ENCODE data around the gene SSR1. TPM values are rescaled to one million over a fixed set of nuclear protein-coding genes. Genes with fewer than 3 reads are reported as not detected.
A peak's percentile ranks its signal among the peaks of the same experiment; 100 is the strongest.

Gene SSR1
- polyA plus RNA-seq, 4 donors: 112 to 137 (median 129) TPM

GRCh38 chr6:7241709-7242645 lies 71.0 kb downstream of the SSR1 start:
- DNase-seq (ENCODE audit: low read depth in 4 of 4, low spot score in 2 of 4): no peak

GRCh38 chr6:7241160-7241559 lies 71.8 kb downstream of the SSR1 start:
- no peak for DNase-seq (ENCODE audit: low read depth in 4 of 4, low spot score in 2 of 4)

- no peak for DNase-seq (ENCODE audit: low read depth in 4 of 4, low spot score in 2 of 4)
Observed at GRCh38 chr6:7240351-7240750, 72.6 kb downstream of the SSR1 start.

- DNase-seq (ENCODE audit: low read depth in 4 of 4, low spot score in 2 of 4): no peak
Observed at GRCh38 chr6:7239590-7239948, 73.4 kb downstream of the SSR1 start.

- DNase-seq (ENCODE audit: low read depth in 4 of 4, low spot score in 2 of 4): peak in 1 of 4 donors; percentile 73
Observed at GRCh38 chr6:7238900-7239589, 74.0 kb downstream of the SSR1 start.

GRCh38 chr6:7238526-7238899 lies 74.5 kb downstream of the SSR1 start:
- no peak for DNase-seq (ENCODE audit: low read depth in 4 of 4, low spot score in 2 of 4)

- DNase-seq (ENCODE audit: low read depth in 4 of 4, low spot score in 2 of 4): no peak
Observed at GRCh38 chr6:7237653-7238188, 75.3 kb downstream of the SSR1 start.

GRCh38 chr6:7236306-7237209 lies 76.4 kb downstream of the SSR1 start:
- DNase-seq (ENCODE audit: low read depth in 4 of 4, low spot score in 2 of 4): no peak

- DNase-seq (ENCODE audit: low read depth in 4 of 4, low spot score in 2 of 4): no peak
Observed at GRCh38 chr6:7235712-7236305, 77.2 kb downstream of the SSR1 start.

GRCh38 chr6:7234547-7234946 lies 78.5 kb downstream of the SSR1 start:
- DNase-seq (ENCODE audit: low read depth in 4 of 4, low spot score in 2 of 4): no peak

- no peak for DNase-seq (ENCODE audit: low read depth in 4 of 4, low spot score in 2 of 4)
Observed at GRCh38 chr6:7232351-7232750, 80.6 kb downstream of the SSR1 start.

- no peak for DNase-seq (ENCODE audit: low read depth in 4 of 4, low spot score in 2 of 4)
Observed at GRCh38 chr6:7230956-7231713, 81.9 kb downstream of the SSR1 start.

GRCh38 chr6:7230327-7230691 lies 82.7 kb downstream of the SSR1 start:
- no peak for DNase-seq (ENCODE audit: low read depth in 4 of 4, low spot score in 2 of 4)

GRCh38 chr6:7229376-7230326 lies 83.3 kb downstream of the SSR1 start:
- no peak for DNase-seq (ENCODE audit: low read depth in 4 of 4, low spot score in 2 of 4)

GRCh38 chr6:7228662-7229375 lies 84.2 kb downstream of the SSR1 start:
- DNase-seq (ENCODE audit: low read depth in 4 of 4, low spot score in 2 of 4): no peak

- no peak for DNase-seq (ENCODE audit: low read depth in 4 of 4, low spot score in 2 of 4)
Observed at GRCh38 chr6:7224731-7225130, 88.3 kb downstream of the SSR1 start.

GRCh38 chr6:7222197-7222596 lies 90.8 kb downstream of the SSR1 start:
- no peak for DNase-seq (ENCODE audit: low read depth in 4 of 4, low spot score in 2 of 4)

GRCh38 chr6:7219310-7219709 lies 93.7 kb downstream of the SSR1 start:
- no peak for DNase-seq (ENCODE audit: low read depth in 4 of 4, low spot score in 2 of 4)
